Measurements from ENCODE around the gene ITGA2B.
A peak's percentile ranks its signal among the peaks of the same experiment; 100 is the strongest.
"Not testable (repeated sequence)": the region's sequence is repeated elsewhere in the genome, so short reads cannot be mapped to it uniquely, and the experiment has no call there.

ITGA2B gene

DNA sequence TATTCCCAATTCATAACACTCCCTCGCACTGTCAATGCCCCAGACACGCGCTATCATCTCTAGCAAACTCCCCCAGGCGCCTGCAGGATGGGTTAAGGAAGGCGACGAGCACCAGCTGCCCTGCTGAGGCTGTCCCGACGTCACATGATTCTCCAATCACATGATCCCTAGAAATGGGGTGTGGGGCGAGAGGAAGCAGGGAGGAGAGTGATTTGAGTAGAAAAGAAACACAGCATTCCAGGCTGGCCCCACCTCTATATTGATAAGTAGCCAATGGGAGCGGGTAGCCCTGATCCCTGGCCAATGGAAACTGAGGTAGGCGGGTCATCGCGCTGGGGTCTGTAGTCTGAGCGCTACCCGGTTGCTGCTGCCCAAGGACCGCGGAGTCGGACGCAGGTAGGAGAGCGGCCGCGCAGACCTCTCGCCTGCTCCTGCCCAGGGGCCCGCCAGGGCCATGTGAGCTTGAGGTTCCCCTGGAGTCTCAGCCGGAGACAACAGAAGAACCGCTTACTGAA is 44.5 kb downstream of the ITGA2B start, which contains the start of gene GRN:
GRN (plus strand) TSS at position 364 of the 515 bp plus-strand sequence. CDS start 3,863 bp downstream, outside the sequence.
- peak within 1 kb of the TSS; percentile 83 to 92 (median 87) for H3K27ac Mint-ChIP-seq

DNA sequence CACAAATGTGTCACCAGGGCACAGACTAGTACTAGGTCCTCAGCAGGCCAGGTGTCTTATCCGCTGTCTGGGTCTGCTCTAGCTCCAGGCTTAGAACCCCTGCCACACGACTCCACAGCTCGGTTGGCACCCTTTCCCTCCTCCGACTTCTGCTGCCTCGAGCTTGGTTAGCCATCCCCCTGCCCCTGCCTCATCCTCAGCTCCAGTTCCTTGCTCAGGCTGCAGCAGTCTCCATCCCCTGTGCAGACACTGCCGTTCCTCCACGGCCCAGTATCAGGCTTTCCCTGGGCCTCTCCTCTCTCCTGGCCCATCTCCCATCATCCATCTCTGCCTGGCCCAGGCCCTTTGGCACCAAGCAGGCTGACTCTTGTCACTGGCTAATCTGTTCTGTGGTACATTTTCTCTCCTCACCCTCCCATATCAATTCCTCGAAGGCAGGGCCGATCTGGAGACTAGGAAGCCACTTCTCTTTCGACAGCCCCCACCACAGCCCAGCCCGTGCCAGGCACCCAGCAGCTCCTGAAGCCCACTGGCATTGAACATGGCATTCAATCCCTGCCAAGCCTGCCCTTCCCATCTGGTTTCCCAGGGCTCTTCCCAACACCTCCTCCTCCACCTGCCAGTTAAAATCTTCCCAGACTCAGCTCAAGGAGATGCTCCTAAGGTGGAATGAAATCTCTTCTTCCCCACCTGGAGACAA is 45.8 kb downstream of the ITGA2B start:
- H3K4me3 Mint-ChIP-seq = peak overlapping the region in 1 of 3 experiments; percentile 21
- H3K36me3 Mint-ChIP-seq (ENCODE audit: low read depth) = no peaks in the 10 kb centered on the region
- peaks cover 14% of the 10 kb centered on the region for H3K27me3 Mint-ChIP-seq (ENCODE audit: low read depth)
- H3K9me3 Mint-ChIP-seq = no peaks in the 10 kb centered on the region
- peaks cover 22% of the 10 kb centered on the region for H3K4me1 Mint-ChIP-seq
- peak overlapping the region in 2 of 3 experiments; percentile 40 to 83 for H3K27ac Mint-ChIP-seq
- TF ChIP-seq, protein P1, sequence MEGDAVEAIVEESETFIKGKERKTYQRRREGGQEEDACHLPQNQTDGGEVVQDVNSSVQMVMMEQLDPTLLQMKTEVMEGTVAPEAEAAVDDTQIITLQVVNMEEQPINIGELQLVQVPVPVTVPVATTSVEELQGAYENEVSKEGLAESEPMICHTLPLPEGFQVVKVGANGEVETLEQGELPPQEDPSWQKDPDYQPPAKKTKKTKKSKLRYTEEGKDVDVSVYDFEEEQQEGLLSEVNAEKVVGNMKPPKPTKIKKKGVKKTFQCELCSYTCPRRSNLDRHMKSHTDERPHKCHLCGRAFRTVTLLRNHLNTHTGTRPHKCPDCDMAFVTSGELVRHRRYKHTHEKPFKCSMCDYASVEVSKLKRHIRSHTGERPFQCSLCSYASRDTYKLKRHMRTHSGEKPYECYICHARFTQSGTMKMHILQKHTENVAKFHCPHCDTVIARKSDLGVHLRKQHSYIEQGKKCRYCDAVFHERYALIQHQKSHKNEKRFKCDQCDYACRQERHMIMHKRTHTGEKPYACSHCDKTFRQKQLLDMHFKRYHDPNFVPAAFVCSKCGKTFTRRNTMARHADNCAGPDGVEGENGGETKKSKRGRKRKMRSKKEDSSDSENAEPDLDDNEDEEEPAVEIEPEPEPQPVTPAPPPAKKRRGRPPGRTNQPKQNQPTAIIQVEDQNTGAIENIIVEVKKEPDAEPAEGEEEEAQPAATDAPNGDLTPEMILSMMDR (IDR thresholded peaks at IDR 0.05; ENCODE audit: unreplicated experiment in 3 of 3) = no peak

More for the DNA sequence above, 44.5 kb downstream of the ITGA2B start, which contains the start of gene GRN:
- TF ChIP-seq, protein P1 (IDR thresholded peaks at IDR 0.05; ENCODE audit: unreplicated experiment in 3 of 3) = no peak
- Mint-ChIP-seq H3K4me3 (peak within 1 kb of the TSS; percentile 91 to 97 (median 96)), H3K27me3 (ENCODE audit: low read depth) (peaks cover 14% of the 10 kb centered on the region), H3K4me1 (peaks cover 21% of the 10 kb centered on the region), H3K9me3 (no peaks in the 10 kb centered on the region), H3K36me3 (ENCODE audit: low read depth) (no peaks in the 10 kb centered on the region)

DNA sequence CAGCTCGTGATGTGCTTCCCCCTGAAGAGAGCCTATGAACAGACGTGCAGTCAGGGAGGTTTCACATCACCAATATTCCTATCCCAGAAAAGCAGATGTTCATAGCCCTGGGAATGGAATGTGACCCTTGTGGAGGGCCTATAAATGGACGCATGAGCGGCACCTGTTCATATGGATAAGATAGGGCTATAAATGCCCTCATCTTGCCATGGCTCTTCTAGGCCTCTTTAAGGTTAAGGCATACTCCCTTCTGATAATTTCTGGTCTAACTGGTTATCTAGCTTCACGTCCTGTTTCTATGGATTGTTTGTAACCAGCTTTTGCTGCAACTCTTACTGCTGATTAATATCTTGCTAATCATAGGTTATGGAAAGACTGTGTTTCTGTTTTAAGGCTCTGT is 48.9 kb downstream of the ITGA2B start:
- Mint-ChIP-seq H3K27ac (peak overlapping the region in 1 of 3 experiments; percentile 49), H3K27me3 (ENCODE audit: low read depth) (peaks cover 14% of the 10 kb centered on the region), H3K4me1 (peaks cover 38% of the 10 kb centered on the region)
- not testable (repeated sequence) for H3K9me3 Mint-ChIP-seq; H3K36me3 Mint-ChIP-seq (ENCODE audit: low read depth); H3K4me3 Mint-ChIP-seq

DNA sequence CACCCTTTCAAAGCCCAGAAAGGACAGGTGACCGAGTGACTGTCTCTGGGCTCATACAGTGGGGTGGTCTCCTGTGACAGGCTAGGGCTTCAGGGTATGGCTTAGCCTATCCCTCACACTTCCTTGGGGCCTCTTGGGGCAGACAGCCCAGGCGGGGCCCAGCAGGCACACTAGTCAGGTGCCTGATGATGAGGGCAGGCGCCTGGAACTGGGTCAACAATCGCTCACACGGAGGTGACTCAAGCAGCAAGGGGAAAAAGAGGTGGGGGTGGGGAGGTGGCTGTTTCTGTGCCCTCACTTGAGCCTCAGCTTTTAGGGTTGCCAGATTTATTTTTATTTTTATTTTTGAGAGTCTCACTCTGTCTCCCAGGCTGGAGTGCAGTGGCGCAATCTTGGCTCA is 50.7 kb downstream of the ITGA2B start:
- H3K27me3 Mint-ChIP-seq (ENCODE audit: low read depth) = peaks cover 14% of the 10 kb centered on the region
- peaks cover 30% of the 10 kb centered on the region for H3K4me1 Mint-ChIP-seq
- H3K27ac Mint-ChIP-seq = peak overlapping the region in 2 of 3 experiments; percentile 27 to 64
- no peaks in the 10 kb centered on the region for H3K36me3 Mint-ChIP-seq (ENCODE audit: low read depth)
- no peaks in the 10 kb centered on the region for H3K9me3 Mint-ChIP-seq
- TF ChIP-seq, protein P1 (IDR thresholded peaks at IDR 0.05; ENCODE audit: unreplicated experiment in 3 of 3) = no peak
- H3K4me3 Mint-ChIP-seq = peak overlapping the region in 1 of 3 experiments; percentile 28

DNA sequence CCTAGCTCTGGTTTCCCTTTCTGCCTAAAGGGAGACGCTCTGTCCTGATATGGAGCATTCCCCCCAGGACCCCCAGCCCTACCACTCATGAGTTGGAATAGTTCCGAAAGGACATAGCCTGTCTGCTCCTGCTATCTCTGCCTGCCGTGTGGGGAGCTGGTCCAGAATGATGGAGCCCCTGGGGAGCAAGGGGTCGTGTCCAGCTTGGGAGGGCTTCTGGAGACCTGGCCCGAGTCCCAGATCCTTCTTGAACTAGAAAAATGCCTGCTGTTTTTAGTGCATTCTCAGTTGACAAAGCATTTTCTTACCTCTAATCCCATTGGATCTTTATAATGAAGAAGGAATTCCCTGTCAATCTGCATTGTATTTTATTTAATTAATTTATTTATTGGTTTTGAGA is 53.5 kb downstream of the ITGA2B start:
- H3K4me3 Mint-ChIP-seq = no peak overlapping the region
- TF ChIP-seq, protein P1 (IDR thresholded peaks at IDR 0.05; ENCODE audit: unreplicated experiment in 3 of 3) = no peak
- H3K27ac Mint-ChIP-seq = peak overlapping the region in 2 of 3 experiments; percentile 76 to 79
- H3K9me3 Mint-ChIP-seq = no peaks in the 10 kb centered on the region
- no peaks in the 10 kb centered on the region for H3K36me3 Mint-ChIP-seq (ENCODE audit: low read depth)
- H3K27me3 Mint-ChIP-seq (ENCODE audit: low read depth) = peaks cover 6% of the 10 kb centered on the region
- H3K4me1 Mint-ChIP-seq = peaks cover 33% of the 10 kb centered on the region

DNA sequence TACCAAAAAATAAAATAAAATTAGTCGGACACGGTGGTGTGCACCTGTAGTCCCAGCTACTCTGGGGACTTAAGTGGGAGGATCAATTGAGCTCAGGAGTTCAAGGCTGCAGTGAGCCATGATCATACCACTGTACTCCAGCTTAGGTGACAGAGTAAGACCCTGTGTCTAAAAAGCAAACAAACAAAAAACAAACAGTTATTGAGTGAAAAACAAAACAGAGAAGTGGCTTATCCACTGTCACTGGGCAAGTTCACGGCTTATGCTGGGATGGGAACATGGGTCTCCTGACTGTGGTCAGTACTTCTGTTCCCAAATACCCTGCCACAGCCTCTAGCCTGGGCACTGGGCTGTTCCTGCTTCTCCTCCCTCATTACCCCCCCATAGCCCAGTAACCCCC is 53.9 kb downstream of the ITGA2B start:
- Mint-ChIP-seq H3K4me1 (peaks cover 29% of the 10 kb centered on the region), H3K9me3 (no peaks in the 10 kb centered on the region), H3K36me3 (ENCODE audit: low read depth) (no peaks in the 10 kb centered on the region), H3K4me3 (no peak overlapping the region), H3K27me3 (ENCODE audit: low read depth) (peaks cover 6% of the 10 kb centered on the region), H3K27ac (peak overlapping the region in 1 of 3 experiments; percentile 76)
- TF ChIP-seq, protein P1 (IDR thresholded peaks at IDR 0.05; ENCODE audit: unreplicated experiment in 3 of 3) = no peak
